Osteoblast (primary cell): ENCODE data around the gene C7orf33. TPM values are rescaled to one million over a fixed set of nuclear protein-coding genes. Genes with fewer than 3 reads are reported as not detected.

ENCODE experiments used
- DNase-seq: peaks from one replicate; pipeline ENCODE4 v3.0.0; 2011; ENCODE audit warnings: low spot score, mixed read lengths; ENCODE audit not compliant: insufficient read length; ENCODE audit errors: missing footprints
- H2AFZ ChIP-seq: 2 replicates; pipeline ENCODE4 v1.6.0; 2011; ENCODE audit warnings: mild to moderate bottlenecking, low read length
- H3K27ac ChIP-seq: 2 replicates; pipeline ENCODE4 v1.5.1; 2011; ENCODE audit warnings: mild to moderate bottlenecking, low read depth, low read length, moderate library complexity
- H3K27me3 ChIP-seq: 2 replicates; pipeline ENCODE4 v1.6.0; 2012; ENCODE audit warnings: mild to moderate bottlenecking, control low read depth, inconsistent platforms, low read length, moderate library complexity; ENCODE audit not compliant: insufficient read depth
- H3K36me3 ChIP-seq: 2 replicates; pipeline ENCODE4 v1.5.1; 2011; ENCODE audit warnings: mild to moderate bottlenecking, low read length, control low read depth, moderate library complexity; ENCODE audit not compliant: insufficient read depth
- H3K4me1 ChIP-seq: 2 replicates; pipeline ENCODE4 v1.5.1; 2011; ENCODE audit warnings: mild to moderate bottlenecking, low read length, control low read depth, moderate library complexity; ENCODE audit not compliant: insufficient read depth
- H3K4me2 ChIP-seq: 2 replicates; pipeline ENCODE4 v1.6.0; 2011; ENCODE audit warnings: mild to moderate bottlenecking, low read length; ENCODE audit not compliant: insufficient read depth
- H3K4me3 ChIP-seq: fragments of 200-600 bp; sonication (generic); 3 replicates; pipeline ENCODE4 v1.5.1; 2012; ENCODE audit warnings: mild to moderate bottlenecking, low read length, inconsistent platforms; ENCODE audit not compliant: insufficient read depth
- H3K79me2 ChIP-seq: 2 replicates; pipeline ENCODE4 v1.6.0; 2012; ENCODE audit warnings: mild to moderate bottlenecking, low read length, control low read depth, inconsistent platforms; ENCODE audit not compliant: insufficient read depth
- H3K9me3 ChIP-seq: 2 replicates; pipeline ENCODE4 v1.5.1; 2011; ENCODE audit warnings: low read depth, low read length, control low read depth
- H4K20me1 ChIP-seq: 2 replicates; pipeline ENCODE4 v1.6.0; 2012; ENCODE audit warnings: mild to moderate bottlenecking, low read length, control low read depth; ENCODE audit not compliant: insufficient read depth
- CTCF ChIP-seq: IDR thresholded peaks from 2 replicates; pipeline ENCODE4 v1.5.1; 2011; ENCODE audit warnings: mild to moderate bottlenecking, low read depth, low read length, moderate library complexity; ENCODE audit errors: extremely low read depth
- total RNA-seq: library from RNA; depleted of rRNA; stranded (reverse); fragments of >200 nt; gene quantifications from 2 replicates; pipeline ENCODE4 v1.2.3, GENCODE V29; 2012

Gene C7orf33
- total RNA-seq, 1 donor: not detected

- no peak for TF ChIP-seq CTCF
- peaks cover 43% of the 10 kb centered on the region for H3K27me3 ChIP-seq
These were observed 30.3 kb downstream of the C7orf33 start for GRCh38 chr7:148620749-148621359.

GRCh38 chr7:148621563-148621962 lies 31.0 kb downstream of the C7orf33 start:
- H3K4me1 ChIP-seq: peaks cover 9% of the 10 kb centered on the region
- H3K4me2 ChIP-seq: no peak overlapping the region
- H2AFZ ChIP-seq: no peak overlapping the region
- no peaks in the 10 kb centered on the region for H3K9me3 ChIP-seq
- DNase-seq: no peak
- no peak overlapping the region for H3K27ac ChIP-seq
- no peaks in the 10 kb centered on the region for H3K79me2 ChIP-seq
- no peak overlapping the region for H3K4me3 ChIP-seq
- TF ChIP-seq CTCF: no peak
- H4K20me1 ChIP-seq: no peaks in the 10 kb centered on the region
- no peaks in the 10 kb centered on the region for H3K36me3 ChIP-seq
- H3K27me3 ChIP-seq: peaks cover 37% of the 10 kb centered on the region

More at GRCh38 chr7:148620749-148621359, 30.3 kb downstream of the C7orf33 start:
- H3K36me3 ChIP-seq: no peaks in the 10 kb centered on the region
- H4K20me1 ChIP-seq: no peaks in the 10 kb centered on the region
- peaks cover 9% of the 10 kb centered on the region for H3K4me1 ChIP-seq
- H3K27ac ChIP-seq: no peak overlapping the region
- no peaks in the 10 kb centered on the region for H3K9me3 ChIP-seq
- no peak overlapping the region for H3K4me3 ChIP-seq
- no peak overlapping the region for H2AFZ ChIP-seq
- H3K4me2 ChIP-seq: no peak overlapping the region
- DNase-seq: no peak
- H3K79me2 ChIP-seq: no peaks in the 10 kb centered on the region

- Histone ChIP-seq H3K4me1 (peaks cover 9% of the 10 kb centered on the region), H2AFZ (no peak overlapping the region), H3K4me3 (no peak overlapping the region), H3K79me2 (no peaks in the 10 kb centered on the region), H3K9me3 (no peaks in the 10 kb centered on the region), H4K20me1 (no peaks in the 10 kb centered on the region), H3K27ac (no peak overlapping the region), H3K4me2 (peak overlapping the region; percentile 53), H3K27me3 (peaks cover 35% of the 10 kb centered on the region), H3K36me3 (no peaks in the 10 kb centered on the region)
- no peak for DNase-seq
- TF ChIP-seq CTCF: no peak
These were observed 32.5 kb downstream of the C7orf33 start for GRCh38 chr7:148622887-148623585.

- no peak overlapping the region for H3K4me3 ChIP-seq
- TF ChIP-seq CTCF: no peak
- H3K79me2 ChIP-seq: no peaks in the 10 kb centered on the region
- H3K4me1 ChIP-seq: peaks cover 9% of the 10 kb centered on the region
- no peak overlapping the region for H3K27ac ChIP-seq
- DNase-seq: peak; percentile 70
- peak overlapping the region; percentile 53 for H3K4me2 ChIP-seq
- H3K27me3 ChIP-seq: peaks cover 38% of the 10 kb centered on the region
- no peaks in the 10 kb centered on the region for H4K20me1 ChIP-seq
- no peaks in the 10 kb centered on the region for H3K36me3 ChIP-seq
- H3K9me3 ChIP-seq: no peaks in the 10 kb centered on the region
- no peak overlapping the region for H2AFZ ChIP-seq
These were observed 33.2 kb downstream of the C7orf33 start for GRCh38 chr7:148623586-148624282.
